Upper lobe of right lung (tissue), 1 donor: Measurements from ENCODE around the gene MRRF. TPM values are rescaled to one million over a fixed set of nuclear protein-coding genes. Genes with fewer than 3 reads are reported as not detected.

Experiments
- ATAC-seq: fragments of 200-7000 bp; cut with Tn5 transposase; one replicate; pipeline ENCODE4 v1.9.1; 2020; ENCODE audit warnings: mild to moderate bottlenecking, moderate library complexity
- DNase-seq: peaks from one replicate; pipeline ENCODE4 v3.0.0-alpha.2; 2020
- H3K27ac ChIP-seq: fragments of 200-600 bp; one replicate; pipeline ENCODE4 v1.8.0; 2022
- H3K27me3 ChIP-seq: fragments of 200-600 bp; one replicate; pipeline ENCODE4 v1.8.0; 2022; ENCODE audit warnings: mild to moderate bottlenecking
- H3K36me3 ChIP-seq: fragments of 200-600 bp; one replicate; pipeline ENCODE4 v1.8.0; 2022
- H3K4me1 ChIP-seq: fragments of 200-600 bp; one replicate; pipeline ENCODE4 v1.8.0; 2022
- H3K4me3 ChIP-seq: fragments of 200-600 bp; one replicate; pipeline ENCODE4 v1.8.0; 2022; ENCODE audit warnings: mild to moderate bottlenecking
- H3K9me3 ChIP-seq: fragments of 200-600 bp; one replicate; pipeline ENCODE4 v1.8.0; 2022
- intact Hi-C: fragments of 100-400 bp; cut with DNase I; formaldehyde crosslinking; loops from one replicate; pipeline ENCODE4 v1.11.0; 2022
- total RNA-seq: library from RNA; stranded (reverse); fragmentation: NEBNext Ultra II Directional; extraction: Animal tissue kit (Norgen Biotek cat#: 25700); gene quantifications from one replicate; pipeline ENCODE4 v1.2.1, GENCODE V29; 2021
- TF ChIP-seq, protein P1 (sequence below): fragments of 200-600 bp; IDR thresholded peaks from one replicate; pipeline ENCODE4 v1.8.0; 2022; ENCODE audit warnings: antibody characterized with exemption
- donor health status: DM: no; HTN: yes; CAD: no; lungs with severe emphysema.

MRRF gene
- total RNA-seq, 1 donor from 2014 or later, result 31.9 TPM

DNA sequence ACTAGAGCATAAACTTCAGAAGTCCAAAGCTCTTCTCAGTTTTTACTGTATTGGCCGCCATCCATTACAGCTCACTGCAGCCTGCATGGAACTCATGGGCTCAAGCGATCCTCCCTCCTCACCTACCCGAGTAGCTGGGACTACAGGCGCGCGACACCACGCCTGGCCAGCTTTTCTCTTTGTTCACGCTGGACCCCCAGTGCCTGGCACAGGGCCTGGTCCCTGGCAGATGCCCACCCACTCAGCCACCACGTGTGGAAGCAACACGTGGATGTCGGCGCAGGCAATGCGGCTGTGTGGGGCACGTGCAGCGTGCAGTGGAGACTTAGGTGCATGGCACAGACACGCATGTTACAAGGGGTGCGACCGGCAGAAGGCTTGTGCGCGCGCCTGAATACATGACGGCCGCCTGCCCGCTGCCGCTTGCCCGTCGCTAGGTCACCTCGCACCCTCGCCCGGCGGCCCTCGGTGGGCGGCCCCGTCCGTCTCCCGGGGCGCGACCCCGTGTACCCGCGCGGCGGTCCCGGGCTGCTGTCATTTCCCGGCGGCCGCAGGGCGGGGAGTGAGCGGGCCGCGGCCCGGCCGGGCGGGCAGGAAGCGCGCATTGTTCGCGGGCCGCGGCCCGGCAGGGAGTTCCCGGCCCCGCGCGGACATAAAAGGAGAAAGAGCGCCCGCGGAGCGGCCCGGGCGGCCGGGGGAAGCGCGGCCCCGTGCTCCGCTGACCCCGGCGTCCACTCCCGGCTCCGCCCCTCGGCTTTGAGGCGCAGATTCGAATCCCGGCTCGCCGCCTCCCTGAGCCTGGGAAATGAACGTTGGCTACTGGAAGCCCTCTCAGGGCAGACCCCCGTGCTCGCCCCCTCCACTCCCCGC, 82.0 kb downstream of the MRRF start:
- peak overlapping the region; percentile 56 for H3K4me3 ChIP-seq
- TF ChIP-seq, protein P1, sequence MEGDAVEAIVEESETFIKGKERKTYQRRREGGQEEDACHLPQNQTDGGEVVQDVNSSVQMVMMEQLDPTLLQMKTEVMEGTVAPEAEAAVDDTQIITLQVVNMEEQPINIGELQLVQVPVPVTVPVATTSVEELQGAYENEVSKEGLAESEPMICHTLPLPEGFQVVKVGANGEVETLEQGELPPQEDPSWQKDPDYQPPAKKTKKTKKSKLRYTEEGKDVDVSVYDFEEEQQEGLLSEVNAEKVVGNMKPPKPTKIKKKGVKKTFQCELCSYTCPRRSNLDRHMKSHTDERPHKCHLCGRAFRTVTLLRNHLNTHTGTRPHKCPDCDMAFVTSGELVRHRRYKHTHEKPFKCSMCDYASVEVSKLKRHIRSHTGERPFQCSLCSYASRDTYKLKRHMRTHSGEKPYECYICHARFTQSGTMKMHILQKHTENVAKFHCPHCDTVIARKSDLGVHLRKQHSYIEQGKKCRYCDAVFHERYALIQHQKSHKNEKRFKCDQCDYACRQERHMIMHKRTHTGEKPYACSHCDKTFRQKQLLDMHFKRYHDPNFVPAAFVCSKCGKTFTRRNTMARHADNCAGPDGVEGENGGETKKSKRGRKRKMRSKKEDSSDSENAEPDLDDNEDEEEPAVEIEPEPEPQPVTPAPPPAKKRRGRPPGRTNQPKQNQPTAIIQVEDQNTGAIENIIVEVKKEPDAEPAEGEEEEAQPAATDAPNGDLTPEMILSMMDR, result no peak
- peaks cover 9% of the 10 kb centered on the region for H3K4me1 ChIP-seq
- H3K36me3 ChIP-seq, result no peaks in the 10 kb centered on the region
- peak overlapping the region; percentile 58 for H3K27ac ChIP-seq
- DNase-seq (peak; percentile 75), ATAC-seq (peak; percentile 71)
- no peaks in the 10 kb centered on the region for H3K27me3 ChIP-seq
- no peaks in the 10 kb centered on the region for H3K9me3 ChIP-seq
- intact Hi-C loops, result no loop called here

DNA sequence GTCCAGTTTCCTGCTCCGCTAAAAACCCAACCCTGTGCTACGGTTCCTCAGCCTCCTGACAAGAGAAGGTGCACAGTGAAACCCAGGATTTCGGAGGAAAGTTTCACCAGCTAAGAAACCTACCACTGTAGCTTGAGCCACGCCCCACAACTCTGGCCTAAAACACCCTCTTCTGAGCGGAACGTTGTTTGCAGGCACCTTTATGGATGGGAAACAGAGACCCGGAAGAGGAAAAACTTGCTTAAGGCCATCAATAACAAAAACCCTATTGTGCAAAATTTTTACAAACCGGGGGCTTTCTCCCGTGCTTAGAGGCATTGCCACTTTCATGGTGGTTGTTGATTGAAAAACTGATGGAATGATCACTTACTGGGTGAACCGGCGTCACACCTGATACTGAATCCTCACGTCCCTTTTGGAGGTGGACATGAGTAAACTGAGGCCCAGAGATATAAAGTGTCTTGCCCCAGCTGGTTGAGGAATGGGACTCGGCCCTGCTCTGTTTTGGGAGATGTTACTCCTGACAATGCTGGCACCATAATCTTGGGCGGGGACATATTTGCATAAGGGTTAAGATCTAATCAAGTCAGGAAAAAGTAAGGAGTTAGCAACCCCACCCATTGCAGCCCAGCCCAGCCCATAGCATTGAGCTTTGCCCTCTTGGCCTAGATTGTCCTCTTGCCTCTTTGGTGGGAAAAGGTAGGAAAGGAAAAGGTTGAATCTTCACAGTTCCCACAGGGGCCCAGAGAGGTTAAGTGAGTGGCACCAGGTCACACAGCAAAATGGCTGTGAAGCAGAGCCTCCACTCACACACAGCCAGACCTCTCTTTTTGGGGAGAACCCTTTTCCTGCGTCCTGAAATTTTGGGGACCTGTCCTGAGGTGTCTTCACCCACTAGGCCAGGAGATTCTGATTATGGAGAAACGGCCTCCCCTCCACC, 82.9 kb downstream of the MRRF start:
- TF ChIP-seq, protein P1, result no peak
- Histone ChIP-seq H3K9me3 (no peaks in the 10 kb centered on the region), H3K4me1 (peaks cover 9% of the 10 kb centered on the region), H3K27me3 (no peaks in the 10 kb centered on the region), H3K36me3 (no peaks in the 10 kb centered on the region), H3K27ac (peak overlapping the region; percentile 58), H3K4me3 (peak overlapping the region; percentile 56)
- ATAC-seq (peak; percentile 2), DNase-seq (no peak)
- intact Hi-C loops, result no loop called here

DNA sequence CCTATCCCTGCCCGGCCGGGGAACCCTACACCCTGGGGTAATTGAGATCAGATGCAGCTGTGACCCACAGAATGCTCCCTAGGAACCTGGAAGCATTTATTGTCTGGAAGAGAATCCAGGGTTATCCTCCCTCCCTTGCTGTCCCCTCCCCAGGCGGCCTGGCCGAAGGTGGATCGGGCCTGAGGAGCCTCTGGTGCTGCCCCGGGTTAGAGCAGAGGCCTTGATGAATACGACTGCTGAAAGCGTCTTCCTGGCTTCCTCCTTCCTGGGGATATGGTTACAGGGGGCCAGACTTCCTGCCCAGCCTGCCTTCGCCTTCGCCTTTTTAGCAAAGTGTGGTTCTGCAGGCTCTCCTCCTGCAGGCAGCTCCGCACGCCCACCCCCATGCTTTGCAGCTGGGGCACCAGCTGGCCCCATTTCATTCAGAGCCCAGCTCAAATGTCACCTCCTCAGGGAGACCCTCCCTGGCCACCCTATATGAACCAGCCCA, 83.7 kb downstream of the MRRF start:
- Histone ChIP-seq H3K4me1 (peaks cover 9% of the 10 kb centered on the region), H3K27ac (peak overlapping the region; percentile 17), H3K4me3 (no peak overlapping the region), H3K36me3 (no peaks in the 10 kb centered on the region), H3K9me3 (no peaks in the 10 kb centered on the region), H3K27me3 (no peaks in the 10 kb centered on the region)
- DNase-seq (no peak), ATAC-seq (no peak)
- TF ChIP-seq, protein P1, result no peak
- intact Hi-C loops, result no loop called here

DNA sequence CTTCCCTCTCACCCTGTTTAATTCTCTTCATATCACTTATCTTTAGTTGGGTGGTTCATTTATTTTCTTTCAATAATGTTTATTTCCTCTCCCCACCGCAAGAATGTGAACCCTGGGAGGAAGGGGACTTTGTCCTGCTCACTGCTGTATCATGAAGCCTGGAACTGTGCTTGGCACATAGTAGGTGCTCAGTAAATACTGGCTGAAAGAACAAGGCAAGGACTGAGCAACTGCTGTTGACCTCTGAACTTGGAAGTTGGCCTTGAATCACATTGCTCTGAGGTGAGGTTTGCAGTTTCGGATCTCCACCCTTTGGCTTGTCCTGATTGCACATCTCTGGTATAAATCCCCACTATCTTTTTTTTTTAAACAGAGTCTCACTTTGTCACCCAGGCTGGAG, 84.1 kb downstream of the MRRF start:
- no peaks in the 10 kb centered on the region for H3K9me3 ChIP-seq
- TF ChIP-seq, protein P1, result no peak
- H3K27me3 ChIP-seq, result no peaks in the 10 kb centered on the region
- intact Hi-C loops, result no loop called here
- no peak overlapping the region for H3K4me3 ChIP-seq
- no peak overlapping the region for H3K27ac ChIP-seq
- no peaks in the 10 kb centered on the region for H3K36me3 ChIP-seq
- peaks cover 9% of the 10 kb centered on the region for H3K4me1 ChIP-seq
- no peak for DNase-seq
- no peak for ATAC-seq

DNA sequence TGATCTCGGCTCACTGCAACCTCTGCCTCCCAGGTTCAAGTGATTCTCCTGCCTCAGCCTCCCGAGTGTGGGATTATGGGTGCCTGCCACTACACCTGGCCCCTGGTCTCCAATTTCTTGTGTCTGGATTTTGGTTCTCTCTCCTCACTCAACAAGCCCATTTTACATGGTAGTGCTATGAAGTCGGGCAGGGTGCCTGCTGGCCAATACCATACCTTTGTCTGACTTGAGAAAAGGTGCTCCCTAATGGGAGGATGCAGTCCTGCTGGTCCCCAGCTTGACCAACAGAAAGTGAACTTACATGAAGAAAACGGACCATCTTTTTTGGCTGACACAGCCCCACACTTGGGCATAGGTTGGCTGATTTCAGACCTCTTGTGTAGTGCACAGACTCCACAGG, 84.5 kb downstream of the MRRF start:
- DNase-seq (no peak), ATAC-seq (no peak)
- H3K27ac ChIP-seq, result no peak overlapping the region
- H3K9me3 ChIP-seq, result no peaks in the 10 kb centered on the region
- no peak overlapping the region for H3K4me3 ChIP-seq
- H3K36me3 ChIP-seq, result no peaks in the 10 kb centered on the region
- H3K27me3 ChIP-seq, result no peaks in the 10 kb centered on the region
- intact Hi-C loops, result no loop called here
- H3K4me1 ChIP-seq, result peaks cover 9% of the 10 kb centered on the region
- TF ChIP-seq, protein P1, result no peak
